Right atrium auricular region (tissue), 2 donors: ENCODE data around the gene P2RY14. TPM values are rescaled to one million over a fixed set of nuclear protein-coding genes. Genes with fewer than 3 reads are reported as not detected.

Experiments
- DNase-seq: peaks from one replicate; pipeline ENCODE4 v3.0.0-alpha.2; 2019; ENCODE audit warnings: low spot score
- H3K27ac ChIP-seq, 2 donors: fragments of 200-600 bp; sonication (generic); 1 replicate in 1 of 2; 2 replicates in 1 of 2; pipeline ENCODE4 v1.5.1; 2016 to 2019
- H3K27me3 ChIP-seq, 2 donors: fragments of 200-600 bp; sonication (generic); one replicate each; pipeline versions ENCODE4 v1.5.1 to v1.6.0; 2017 to 2019
- H3K36me3 ChIP-seq: fragments of 200-600 bp; sonication (generic); one replicate; pipeline ENCODE4 v1.5.1; 2016
- H3K4me1 ChIP-seq, 2 donors: fragments of 200-600 bp; sonication (generic); one replicate each; pipeline versions ENCODE4 v1.5.1 to v1.6.0; 2017 to 2019
- H3K4me3 ChIP-seq, 2 donors: fragments of 200-600 bp; sonication (generic); 1 replicate in 1 of 2; 2 replicates in 1 of 2; pipeline ENCODE4 v1.5.1; 2017 to 2019; ENCODE audit warnings: mild to moderate bottlenecking in 1 of 2, moderate library complexity in 1 of 2
- H3K9me3 ChIP-seq, 2 donors: fragments of 200-600 bp; sonication (generic); one replicate each; pipeline ENCODE4 v1.5.1; 2019
- CTCF ChIP-seq, 2 donors: fragments of 200-600 bp; sonication (generic); IDR thresholded peaks; one replicate each; pipeline ENCODE4 v1.5.1; 2019; ENCODE audit warnings: antibody characterized with exemption in 2 of 2
- total RNA-seq, 2 donors: library from RNA; depleted of rRNA; stranded (reverse); fragments of >200 nt; gene quantifications; one replicate each; pipeline ENCODE4 v1.1.0, GENCODE V29; 2016

The P2RY14 gene
- total RNA-seq, 2 donors from 2014 or later: 1.3 to 3.6 TPM

DNA sequence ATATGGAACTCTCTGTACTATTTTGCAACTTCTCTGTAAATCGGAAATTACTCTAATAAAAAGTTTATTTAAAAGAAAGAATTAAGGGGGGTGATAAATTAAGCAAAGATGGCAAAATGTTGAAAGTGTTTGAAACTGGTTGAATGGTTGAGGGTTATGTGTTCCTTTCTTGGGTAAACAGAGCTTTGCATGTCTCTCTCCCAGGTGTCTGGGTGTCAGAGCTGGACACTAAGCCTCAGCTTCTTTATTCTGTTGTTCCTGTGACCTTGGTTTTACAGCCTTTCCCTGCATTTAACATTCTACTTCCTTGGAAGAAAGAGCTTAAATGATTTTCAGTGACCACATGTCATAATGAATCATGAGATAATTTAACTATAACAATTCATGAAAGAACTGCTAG is 82.5 kb downstream of the P2RY14 start:
- no peak for TF ChIP-seq CTCF (IDR thresholded peaks at IDR 0.05)
- Histone ChIP-seq H3K27ac (no peak overlapping the region), H3K9me3 (no peaks in the 10 kb centered on the region), H3K4me3 (no peak overlapping the region), H3K27me3 (no peaks in the 10 kb centered on the region), H3K4me1 (no peaks in the 10 kb centered on the region), H3K36me3 (no peaks in the 10 kb centered on the region)
- no peak for DNase-seq

DNA sequence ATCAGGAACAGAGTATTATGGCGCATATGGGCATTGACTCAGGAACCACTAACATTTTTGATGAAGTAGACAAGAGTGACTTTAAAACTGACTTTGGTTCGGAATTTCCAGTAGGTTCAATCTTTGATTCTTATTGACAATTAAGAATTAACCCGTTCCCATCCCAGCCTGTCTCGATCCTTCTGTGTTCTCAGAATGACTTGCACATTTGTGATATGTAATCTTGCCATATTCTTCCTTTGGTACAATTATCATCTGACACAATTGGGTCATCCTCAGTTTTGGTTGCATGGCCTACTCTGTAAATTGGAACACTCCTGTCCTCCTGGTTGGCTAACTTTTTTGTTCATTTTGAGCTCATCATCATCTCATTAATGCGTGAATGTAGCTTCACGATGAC is 85.8 kb downstream of the P2RY14 start:
- no peak for TF ChIP-seq CTCF (IDR thresholded peaks at IDR 0.05)
- no peak for DNase-seq
- H3K4me3 ChIP-seq: no peak overlapping the region
- H3K36me3 ChIP-seq: no peaks in the 10 kb centered on the region
- no peak overlapping the region for H3K27ac ChIP-seq
- H3K27me3 ChIP-seq: no peaks in the 10 kb centered on the region
- H3K9me3 ChIP-seq: no peaks in the 10 kb centered on the region
- no peaks in the 10 kb centered on the region for H3K4me1 ChIP-seq

DNA sequence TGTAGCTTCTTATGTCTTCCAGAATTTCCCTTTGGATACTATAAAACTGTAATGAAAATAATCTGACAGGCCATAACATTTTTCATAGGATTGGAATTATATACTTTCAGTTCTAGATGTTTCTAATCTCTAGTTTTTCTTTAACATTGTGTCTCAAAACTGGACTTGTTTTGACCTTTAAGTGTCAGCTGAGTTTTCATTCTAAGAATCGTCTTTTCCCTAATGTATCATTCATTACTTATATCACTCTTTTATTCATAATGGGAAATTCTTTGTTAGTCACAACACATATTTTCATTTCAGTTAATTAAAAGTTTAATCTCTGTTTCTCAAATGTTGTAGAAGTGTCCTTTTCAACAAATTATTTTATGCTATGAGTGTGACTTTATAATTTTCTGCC is 87.2 kb downstream of the P2RY14 start:
- DNase-seq: no peak
- Histone ChIP-seq H3K36me3 (no peaks in the 10 kb centered on the region), H3K27ac (no peak overlapping the region), H3K4me1 (no peaks in the 10 kb centered on the region), H3K27me3 (no peaks in the 10 kb centered on the region), H3K4me3 (no peak overlapping the region), H3K9me3 (no peaks in the 10 kb centered on the region)
- TF ChIP-seq CTCF (IDR thresholded peaks at IDR 0.05): no peak

DNA sequence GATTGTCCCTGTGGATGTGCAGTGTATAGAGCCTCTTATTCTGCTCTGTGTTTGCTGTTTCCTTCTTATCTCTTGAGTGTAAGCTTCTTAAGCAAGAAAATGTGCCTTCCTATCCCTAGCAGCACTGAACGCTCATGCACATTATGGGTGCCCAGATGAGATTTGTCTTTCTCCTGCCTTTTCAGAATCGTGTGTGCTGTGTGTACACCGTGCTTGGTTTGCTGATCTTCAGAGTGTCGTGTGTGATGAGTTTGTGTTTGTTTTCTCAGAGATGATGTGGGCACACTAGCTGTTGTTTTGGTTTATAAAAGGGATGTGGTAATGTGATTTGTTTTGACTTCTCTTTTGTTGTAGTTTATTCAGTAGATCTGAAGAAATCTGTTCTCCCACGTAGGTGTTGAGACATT is 95.1 kb downstream of the P2RY14 start:
- no peaks in the 10 kb centered on the region for H3K36me3 ChIP-seq
- H3K9me3 ChIP-seq: no peaks in the 10 kb centered on the region
- TF ChIP-seq CTCF (IDR thresholded peaks at IDR 0.05): no peak
- no peak overlapping the region for H3K4me3 ChIP-seq
- no peaks in the 10 kb centered on the region for H3K4me1 ChIP-seq
- H3K27me3 ChIP-seq: no peaks in the 10 kb centered on the region
- no peak for DNase-seq
- no peak overlapping the region for H3K27ac ChIP-seq

GRCh38 chr3:151182349-151183079 is 95.8 kb downstream of the P2RY14 start:
- no peaks in the 10 kb centered on the region for H3K4me1 ChIP-seq
- no peak for TF ChIP-seq CTCF (IDR thresholded peaks at IDR 0.05)
- no peaks in the 10 kb centered on the region for H3K27me3 ChIP-seq
- DNase-seq: no peak
- H3K27ac ChIP-seq: no peak overlapping the region
- no peak overlapping the region for H3K4me3 ChIP-seq
- H3K9me3 ChIP-seq: no peaks in the 10 kb centered on the region
- H3K36me3 ChIP-seq: no peaks in the 10 kb centered on the region
